NCI-H345 (cell line): ENCODE results near the gene USB1.

ENCODE experiments used
- DNase-seq: peaks from one replicate; lab custom pipeline; 2025; lab: John Stamatoyannopoulos, UW

Gene USB1

GRCh38 chr16:58034774-58035173 is 33.6 kb downstream of the USB1 start:
- no peak for DNase-seq

GRCh38 chr16:58035356-58036170 is 34.4 kb downstream of the USB1 start:
- no peak for DNase-seq

- DNase-seq, result no peak
Measured at GRCh38 chr16:58036943-58037342, 35.7 kb downstream of the USB1 start.

GRCh38 chr16:58037365-58038057 is 36.3 kb downstream of the USB1 start:
- DNase-seq, result no peak

- DNase-seq, result no peak
Measured at GRCh38 chr16:58038219-58038641, 37.0 kb downstream of the USB1 start.

- DNase-seq, result no peak
Measured at GRCh38 chr16:58039829-58040495, 38.8 kb downstream of the USB1 start.

- DNase-seq, result no peak
Measured at GRCh38 chr16:58040496-58040846, 39.3 kb downstream of the USB1 start.

GRCh38 chr16:58040945-58041627 is 39.9 kb downstream of the USB1 start:
- no peak for DNase-seq

GRCh38 chr16:58041628-58041955 is 40.4 kb downstream of the USB1 start:
- no peak for DNase-seq

- DNase-seq, result no peak
Measured at GRCh38 chr16:58042001-58042885, 41.0 kb downstream of the USB1 start.

GRCh38 chr16:58042886-58043515 is 41.8 kb downstream of the USB1 start:
- no peak for DNase-seq

GRCh38 chr16:58043571-58044155 is 42.5 kb downstream of the USB1 start:
- DNase-seq, result no peak

- DNase-seq, result no peak
Measured at GRCh38 chr16:58044266-58045019, 43.2 kb downstream of the USB1 start.

- no peak for DNase-seq
Measured at GRCh38 chr16:58045096-58045495, 43.9 kb downstream of the USB1 start.

GRCh38 chr16:58046054-58046881 is 45.1 kb downstream of the USB1 start:
- DNase-seq, result no peak

GRCh38 chr16:58046936-58047335 is 45.7 kb downstream of the USB1 start:
- DNase-seq, result no peak

GRCh38 chr16:58047557-58048348 is 46.5 kb downstream of the USB1 start:
- no peak for DNase-seq
